OCI-M2 (cell line): ENCODE data around the gene ERF.

Experiments used
- DNase-seq: peaks from one replicate; lab custom pipeline; 2025; ENCODE audit not compliant: unreplicated experiment; lab: John Stamatoyannopoulos, UW

The ERF gene

GRCh38 chr19:42254850-42255765 is at the start of gene ERF:
TSS of gene ERF (minus strand) at chr19:42255128. CDS start at chr19:42254999, 129 bp downstream.
- no peak for DNase-seq

- no peak for DNase-seq
Measured at GRCh38 chr19:42303876-42304275, 48.9 kb upstream of the ERF start.

GRCh38 chr19:42303101-42303464 is 48.2 kb upstream of the ERF start:
- no peak for DNase-seq

- no peak for DNase-seq
Measured at GRCh38 chr19:42301646-42302203, 46.8 kb upstream of the ERF start, which contains the start of gene PRR19. TSS of gene PRR19 (plus strand) at chr19:42302132. CDS start at chr19:42309585, 7,453 bp downstream.

GRCh38 chr19:42297039-42297438 is 42.1 kb upstream of the ERF start:
- no peak for DNase-seq

GRCh38 chr19:42295831-42296525 is 41.0 kb upstream of the ERF start:
- no peak for DNase-seq

GRCh38 chr19:42295342-42295741 is 40.4 kb upstream of the ERF start:
- DNase-seq = no peak

GRCh38 chr19:42294471-42295137 is 39.7 kb upstream of the ERF start:
- no peak for DNase-seq

- no peak for DNase-seq
Measured at GRCh38 chr19:42293948-42294347, 39.0 kb upstream of the ERF start.

- DNase-seq = no peak
Measured at GRCh38 chr19:42293540-42293939, 38.6 kb upstream of the ERF start.

- DNase-seq = no peak
Measured at GRCh38 chr19:42292963-42293362, 38.0 kb upstream of the ERF start.

GRCh38 chr19:42292042-42292960 is 37.4 kb upstream of the ERF start:
- no peak for DNase-seq

- no peak for DNase-seq
Measured at GRCh38 chr19:42291435-42291810, 36.5 kb upstream of the ERF start.

- no peak for DNase-seq
Measured at GRCh38 chr19:42290523-42291434, 35.9 kb upstream of the ERF start.

GRCh38 chr19:42290136-42290522 is 35.2 kb upstream of the ERF start:
- DNase-seq = no peak

GRCh38 chr19:42289556-42290041 is 34.7 kb upstream of the ERF start:
- DNase-seq = no peak

- DNase-seq = no peak
Measured at GRCh38 chr19:42288881-42289555, 34.1 kb upstream of the ERF start.

GRCh38 chr19:42288387-42288786 is 33.5 kb upstream of the ERF start:
- DNase-seq = no peak

GRCh38 chr19:42287827-42288107 is 32.8 kb upstream of the ERF start:
- DNase-seq = no peak
